Measurements from ENCODE around the gene POU6F2.

Gene POU6F2

DNA sequence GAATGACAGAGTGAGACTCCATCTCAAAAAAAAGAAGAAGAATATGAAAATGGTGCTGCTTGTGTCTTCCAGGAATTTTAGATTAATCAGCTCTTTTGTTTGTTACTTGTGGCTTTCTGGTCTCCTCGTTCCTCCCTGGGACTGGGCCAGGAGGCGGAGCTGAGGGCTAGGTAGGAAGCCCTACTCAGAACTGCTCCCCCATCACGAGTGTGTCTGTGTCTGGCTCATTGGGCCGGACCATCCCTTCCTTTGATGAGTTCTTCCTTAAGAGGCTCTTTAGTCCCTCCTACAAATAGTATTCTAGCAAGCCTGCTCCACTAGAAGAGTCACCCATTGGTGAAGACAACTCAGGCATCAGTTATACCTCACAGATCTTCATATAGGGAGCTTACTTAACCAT lies 531.7 kb downstream of the POU6F2 start:
- no peak for TF ChIP-seq ZNF274 (IDR thresholded peaks at IDR 0.05; ENCODE audit: low read depth, low read length)
- no peak overlapping the region for H3K4me3 ChIP-seq (ENCODE audit: low read length)

DNA sequence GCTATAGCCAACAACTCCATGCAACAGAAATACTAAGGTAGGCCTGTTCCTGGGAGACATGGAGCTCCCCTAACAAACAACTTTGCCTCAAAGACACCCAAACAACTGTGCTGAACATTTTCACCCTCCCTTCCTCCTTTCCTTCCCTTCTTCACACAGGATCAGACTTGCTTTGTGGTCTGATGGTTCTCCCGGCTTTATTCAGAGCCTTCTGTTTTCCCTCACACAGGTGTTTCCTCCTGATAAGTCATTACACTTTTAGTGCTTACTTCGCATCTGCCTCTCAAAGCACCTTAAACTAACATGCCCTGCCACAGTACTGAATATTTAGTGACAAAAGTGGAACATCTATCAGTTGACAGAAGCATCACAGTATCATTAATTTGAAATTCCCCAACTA lies 532.2 kb downstream of the POU6F2 start:
- no peak for TF ChIP-seq ZNF274 (IDR thresholded peaks at IDR 0.05; ENCODE audit: low read depth, low read length)
- no peak overlapping the region for H3K4me3 ChIP-seq (ENCODE audit: low read length)

DNA sequence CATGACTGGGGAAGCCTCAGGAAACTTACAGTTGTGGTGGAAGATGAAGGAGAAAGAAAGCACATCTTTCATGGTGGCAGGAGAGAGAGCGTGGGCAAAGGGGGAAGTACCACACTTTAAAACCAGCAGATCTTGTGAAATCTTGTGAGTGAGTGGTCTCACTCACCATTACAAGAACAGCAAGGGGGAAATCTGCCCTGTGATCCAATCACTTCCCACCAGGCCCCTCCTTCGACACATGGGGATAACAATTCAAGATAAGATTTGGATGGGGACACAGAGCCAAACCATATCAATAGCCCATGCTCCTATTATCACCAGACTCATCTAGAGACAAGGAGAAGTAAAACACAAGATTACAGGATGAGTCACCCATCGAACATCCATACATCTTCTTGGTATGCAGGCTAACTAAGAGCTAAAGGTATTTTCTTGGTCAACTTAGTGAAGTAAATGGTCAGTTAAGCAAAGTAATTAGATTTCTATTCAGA lies 533.2 kb downstream of the POU6F2 start:
- H3K4me3 ChIP-seq (ENCODE audit: low read length) = no peak overlapping the region
- no peak for TF ChIP-seq ZNF274 (IDR thresholded peaks at IDR 0.05; ENCODE audit: low read depth, low read length)

DNA sequence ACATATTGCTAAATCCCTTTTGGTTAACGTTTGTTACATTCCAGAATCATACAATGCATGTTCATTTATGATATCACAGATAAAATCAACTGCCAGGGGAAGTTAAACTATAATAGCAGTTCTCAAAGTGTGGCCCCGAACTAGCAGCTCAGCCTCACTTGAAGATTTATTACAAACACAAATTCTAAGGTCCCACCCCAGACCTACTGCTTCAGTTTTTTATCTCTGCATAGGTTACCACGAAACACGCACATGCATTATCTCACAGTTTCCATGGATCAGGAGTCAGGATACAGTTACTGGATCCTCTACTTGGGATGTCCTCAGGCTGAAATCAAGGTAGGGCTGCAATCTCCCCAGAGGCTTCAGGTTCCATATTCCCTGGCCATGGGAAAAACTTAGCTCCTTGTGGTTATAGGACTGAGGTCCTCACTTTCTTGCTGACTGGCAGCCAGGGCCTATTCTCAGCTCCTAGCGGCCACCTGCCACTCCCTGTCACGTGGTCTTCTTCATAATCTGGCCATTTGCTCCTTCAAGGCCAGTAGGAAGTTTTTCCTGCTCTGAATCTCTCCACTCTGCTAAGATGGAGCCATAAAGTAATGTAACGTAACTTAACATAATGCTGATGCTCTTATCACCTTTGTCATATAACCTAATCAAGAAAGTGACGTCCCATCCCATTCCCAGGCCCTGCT lies 538.0 kb downstream of the POU6F2 start:
- TF ChIP-seq ZNF274 (IDR thresholded peaks at IDR 0.05; ENCODE audit: low read depth, low read length) = no peak
- no peak overlapping the region for H3K4me3 ChIP-seq (ENCODE audit: low read length)

DNA sequence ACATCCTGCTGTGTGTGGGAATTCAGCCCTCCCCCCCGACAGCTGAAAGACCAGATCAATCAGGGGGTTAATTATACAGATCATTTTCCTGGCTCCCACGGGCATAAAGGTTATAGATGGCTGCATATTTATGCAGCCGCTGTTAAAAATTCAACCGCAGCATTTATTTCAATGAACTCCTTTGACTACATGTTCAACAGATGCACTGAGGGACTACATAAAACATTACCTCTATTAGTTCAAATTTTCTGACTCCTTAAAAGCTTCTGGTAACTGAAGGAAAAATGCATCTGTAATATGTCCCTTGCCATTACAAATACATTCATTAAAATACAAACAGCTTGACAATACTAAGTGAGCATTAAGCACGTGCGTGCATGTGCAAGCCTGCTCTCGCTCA lies 538.8 kb downstream of the POU6F2 start:
- TF ChIP-seq ZNF274 (IDR thresholded peaks at IDR 0.05; ENCODE audit: low read depth, low read length) = no peak
- no peak overlapping the region for H3K4me3 ChIP-seq (ENCODE audit: low read length)

DNA sequence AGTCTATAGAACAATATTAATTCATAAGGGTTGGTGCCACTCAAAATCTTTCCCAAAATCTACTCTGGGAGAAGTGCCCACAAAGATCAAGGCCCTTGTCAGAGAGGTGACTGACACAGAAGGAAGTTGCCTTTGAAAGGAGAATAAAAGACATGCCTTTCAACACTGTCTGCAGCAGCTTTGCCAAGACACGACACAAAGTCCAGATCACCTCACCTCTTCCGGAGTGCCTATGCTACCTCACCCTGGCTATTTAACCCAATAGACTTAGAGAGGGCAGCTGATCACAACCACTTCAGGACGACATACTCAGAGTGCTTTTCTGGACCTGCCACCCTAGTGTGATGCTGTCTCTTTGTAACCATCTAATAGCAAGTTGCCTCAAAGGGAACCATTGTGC lies 539.5 kb downstream of the POU6F2 start:
- H3K4me3 ChIP-seq (ENCODE audit: low read length) = no peak overlapping the region
- no peak for TF ChIP-seq ZNF274 (IDR thresholded peaks at IDR 0.05; ENCODE audit: low read depth, low read length)

All from GM08714 (cell line).